ENCODE results near the gene SPATA31E1.
"Not testable (repeated sequence)": the region's sequence is repeated elsewhere in the genome, so short reads cannot be mapped to it uniquely, and the experiment has no call there.

The SPATA31E1 gene
- long read RNA-seq, donor 1, result 0 reads
- long read RNA-seq, donor 2, result 0 reads
- long read RNA-seq, donor 3, result 0 reads
- long read RNA-seq, donor 4, result 0 reads
- long read RNA-seq, donor 5, result 0 reads
- long read RNA-seq, donor 6, result 0 reads
- long read RNA-seq, donor 7, result 0 reads
- long read RNA-seq, donor 8, result 0 reads

DNA sequence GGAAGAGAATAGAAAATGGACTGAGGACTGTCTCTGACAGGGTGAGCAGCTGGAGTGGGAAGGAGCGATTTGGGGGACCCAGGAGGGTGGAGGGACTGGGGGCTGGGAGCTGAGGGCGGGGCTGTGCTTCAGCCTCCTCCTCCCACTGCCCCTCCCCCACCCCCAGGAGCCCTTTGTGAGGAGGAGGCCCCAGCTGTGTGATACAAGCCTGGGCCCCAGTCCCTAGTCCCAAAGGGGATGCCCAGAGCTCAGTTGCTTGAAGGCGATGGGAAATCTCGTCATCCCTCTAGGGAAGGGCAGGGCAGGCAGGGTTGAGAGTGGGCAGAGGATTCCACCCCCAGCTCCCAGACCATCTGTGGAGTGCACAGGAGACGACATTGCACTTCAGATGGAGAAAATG lies at the start of gene SPATA31E1:
SPATA31E1 (plus strand) TSS at position 251 of the 400 bp plus-strand sequence; CDS start at position 266, 15 bp downstream.
- no peak for DNase-seq

DNA sequence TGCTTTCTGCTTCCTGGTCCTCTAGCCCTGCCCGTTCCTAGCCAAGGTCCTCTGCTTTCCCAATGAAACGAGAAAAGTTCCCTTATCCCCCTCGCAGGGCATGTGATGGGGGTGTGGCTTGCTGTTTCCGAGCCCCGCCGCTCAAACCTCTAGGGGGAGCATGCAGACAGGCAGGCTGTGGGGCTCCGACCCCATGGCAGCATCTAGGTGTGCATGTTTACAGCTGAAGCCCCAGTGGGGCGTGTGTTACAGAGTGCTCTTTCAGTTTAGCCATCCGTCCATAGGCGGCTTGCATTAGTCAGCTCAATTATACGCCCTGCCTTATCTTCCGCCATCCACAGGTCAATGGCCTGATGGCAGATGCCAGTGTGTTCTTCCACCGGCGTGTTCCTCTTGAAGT lies 48.3 kb upstream of the SPATA31E1 start:
- DNase-seq, result no peak

DNA sequence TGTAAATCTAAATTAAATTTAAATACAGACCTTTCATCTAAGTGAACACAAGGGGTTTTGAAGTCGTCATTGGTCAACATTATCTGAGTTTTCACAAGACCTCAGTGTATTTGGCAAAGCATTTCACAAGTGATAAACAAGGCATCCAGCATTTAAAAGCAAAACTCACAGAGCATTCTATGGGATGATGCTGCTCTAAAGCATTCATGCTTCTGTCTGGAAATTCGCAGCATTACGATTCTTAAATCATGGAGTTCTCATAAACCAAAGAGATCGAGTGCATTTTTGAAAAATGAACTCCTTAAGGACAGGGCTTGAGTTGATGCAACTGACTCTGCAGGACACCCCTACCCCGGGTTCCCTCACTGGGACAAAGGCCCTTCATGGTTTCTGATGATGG lies 46.1 kb upstream of the SPATA31E1 start:
- DNase-seq, result no peak

DNA sequence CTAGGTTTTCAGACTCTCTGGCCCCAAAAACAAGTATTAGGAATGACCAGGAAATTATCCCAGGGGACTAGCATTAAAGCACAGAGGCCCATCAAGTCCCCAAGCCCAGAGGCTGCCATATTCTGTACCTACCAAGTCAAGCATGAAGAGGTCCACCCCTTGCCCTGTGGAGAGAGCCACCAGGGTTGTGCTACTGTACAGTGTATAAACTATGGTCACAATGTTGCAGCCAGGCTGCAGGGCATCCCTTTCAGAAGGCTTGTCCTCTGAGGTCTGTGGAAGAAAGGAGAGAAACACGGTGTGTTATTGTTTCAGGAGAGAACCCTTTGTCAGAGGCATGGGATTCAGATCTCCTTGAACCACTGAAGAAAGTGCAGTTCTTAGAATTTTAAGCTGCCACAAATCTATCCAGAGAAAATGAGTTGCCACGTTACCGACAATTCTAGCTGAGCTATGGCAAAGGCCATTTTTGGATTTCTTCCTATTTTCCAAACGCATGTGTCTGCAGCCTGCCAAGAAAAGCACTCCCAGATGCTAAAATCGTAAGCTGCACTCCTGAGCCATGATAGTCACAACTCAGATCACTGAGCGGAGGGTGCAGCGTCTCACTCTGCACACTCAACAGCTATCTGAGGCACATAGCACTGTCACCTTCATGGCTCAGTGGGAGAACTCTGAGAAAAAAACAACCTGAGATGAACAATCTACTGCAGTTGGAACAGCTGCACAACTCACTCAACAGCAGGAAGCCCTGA lies 45.5 kb upstream of the SPATA31E1 start:
- DNase-seq, result no peak

DNA sequence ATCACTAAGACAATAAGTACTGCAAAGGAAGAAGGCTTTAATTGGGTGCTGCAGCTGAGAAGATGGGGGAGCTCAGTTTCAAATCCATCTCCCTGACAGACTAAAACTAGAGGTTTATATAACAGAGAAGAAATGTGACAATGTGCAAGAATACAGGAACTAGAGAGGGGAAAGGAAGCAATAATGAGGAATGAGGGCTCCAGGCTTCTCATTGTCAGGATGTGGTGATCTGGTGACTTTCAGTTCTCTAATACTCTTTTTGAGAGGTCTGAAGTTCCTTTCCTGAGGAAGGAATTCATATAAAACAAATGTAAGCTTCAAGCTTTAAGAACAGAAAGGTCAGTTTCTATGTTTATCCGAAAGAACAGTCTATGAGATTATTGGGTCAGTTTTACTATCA lies 42.5 kb upstream of the SPATA31E1 start:
- no peak for DNase-seq

DNA sequence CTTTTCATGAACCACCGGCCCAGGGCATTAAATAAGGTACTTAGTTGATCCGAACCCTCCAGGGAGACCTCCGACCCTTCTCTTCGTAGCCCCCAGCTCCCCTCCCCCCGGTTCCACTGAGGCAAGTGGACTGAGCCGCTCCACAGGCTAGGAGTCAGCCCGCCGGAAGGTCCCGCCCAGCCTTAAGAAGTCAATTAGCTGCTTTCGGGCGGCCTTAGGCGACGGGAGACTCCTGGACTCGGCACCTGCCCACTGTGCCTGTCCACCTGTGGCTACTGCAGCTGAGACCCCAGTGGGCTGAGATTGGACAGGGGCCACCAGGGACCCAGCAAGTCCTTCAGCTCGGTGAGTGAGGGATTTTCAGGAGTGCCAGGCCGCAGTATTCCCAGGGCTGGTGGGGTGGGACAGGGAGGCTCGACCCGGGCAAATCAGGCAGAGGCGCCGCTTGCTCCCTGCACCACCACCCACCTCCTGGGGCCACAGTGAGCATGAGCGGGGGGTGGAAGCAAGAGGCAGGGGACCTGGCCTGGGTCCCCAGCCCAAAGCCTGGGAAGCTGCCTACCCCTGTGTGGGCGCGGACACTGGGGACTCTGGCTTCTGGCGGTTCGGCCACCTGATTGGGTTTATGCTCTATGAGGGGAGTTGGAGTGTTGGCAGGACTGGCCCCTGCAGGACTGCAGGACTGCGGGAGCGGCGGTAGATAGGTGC lies 39.6 kb upstream of the SPATA31E1 start:
- DNase-seq, result no peak

DNA sequence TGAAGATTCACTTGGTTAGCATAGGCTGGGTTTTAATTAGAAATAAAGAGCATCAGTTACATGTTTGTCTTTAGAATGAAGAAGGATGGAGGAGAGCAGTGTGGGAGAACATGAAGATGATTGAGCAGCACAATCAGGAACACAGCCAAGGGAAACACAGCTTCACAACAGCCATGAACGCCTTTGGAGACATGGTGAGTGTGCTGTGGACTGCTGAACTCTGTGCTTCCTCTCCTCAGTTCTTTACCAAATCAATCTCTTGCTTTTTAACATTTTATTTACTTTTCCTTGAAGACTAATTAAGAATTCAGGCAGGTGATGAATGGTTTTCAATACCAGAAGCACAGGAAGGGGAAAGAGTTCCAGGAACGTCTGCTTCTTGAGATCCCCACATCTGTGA lies 38.2 kb upstream of the SPATA31E1 start:
- peak; percentile 19 for DNase-seq

DNA sequence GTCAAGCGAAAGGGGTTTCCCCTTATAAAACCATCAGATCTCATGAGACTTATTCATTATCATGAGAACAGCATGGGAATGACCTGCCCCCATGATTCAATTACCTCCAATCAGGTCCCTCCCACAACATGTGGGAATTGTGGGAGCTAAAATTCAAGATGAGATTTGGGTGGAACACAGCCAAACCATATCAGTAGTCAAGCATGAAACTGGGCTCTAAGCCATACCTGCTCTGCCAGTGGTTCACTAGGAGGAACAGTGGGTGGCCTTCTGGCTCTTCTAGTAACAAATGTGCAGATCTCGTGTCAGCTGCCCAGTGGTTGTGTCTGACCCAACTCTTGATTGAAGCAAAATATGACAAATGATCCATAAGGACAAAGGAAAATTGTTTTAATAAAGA lies 34.9 kb upstream of the SPATA31E1 start:
- DNase-seq, result not testable (repeated sequence)

DNA sequence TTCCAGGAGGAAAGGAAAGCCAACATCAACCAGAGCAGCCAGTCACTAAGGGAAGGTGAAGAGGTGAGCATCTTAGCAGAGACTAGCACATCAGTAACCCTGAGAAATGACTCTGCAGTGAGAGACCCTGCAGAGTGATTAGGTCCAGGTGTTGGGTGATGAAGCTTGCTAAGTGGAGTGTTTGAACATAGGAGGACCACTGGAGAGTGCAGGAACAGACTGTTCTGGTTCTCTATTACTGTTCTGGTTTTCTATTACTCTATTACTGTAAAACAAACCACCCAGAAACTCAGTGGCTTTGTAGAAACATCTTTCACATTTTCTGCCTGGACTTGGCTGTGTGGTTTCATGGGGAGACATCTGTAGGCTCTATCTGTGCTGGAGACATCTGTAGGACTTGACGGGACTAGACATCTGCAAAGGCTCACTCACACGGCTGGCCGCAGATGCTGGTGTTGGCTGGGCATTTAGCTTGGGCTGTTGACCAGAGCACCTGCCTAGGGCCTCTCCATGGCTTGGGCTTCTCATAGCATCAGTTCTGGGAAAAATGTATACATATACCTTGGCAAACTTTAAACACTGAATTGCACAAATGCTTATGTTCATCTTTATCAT lies 33.4 kb upstream of the SPATA31E1 start:
- no peak for DNase-seq

DNA sequence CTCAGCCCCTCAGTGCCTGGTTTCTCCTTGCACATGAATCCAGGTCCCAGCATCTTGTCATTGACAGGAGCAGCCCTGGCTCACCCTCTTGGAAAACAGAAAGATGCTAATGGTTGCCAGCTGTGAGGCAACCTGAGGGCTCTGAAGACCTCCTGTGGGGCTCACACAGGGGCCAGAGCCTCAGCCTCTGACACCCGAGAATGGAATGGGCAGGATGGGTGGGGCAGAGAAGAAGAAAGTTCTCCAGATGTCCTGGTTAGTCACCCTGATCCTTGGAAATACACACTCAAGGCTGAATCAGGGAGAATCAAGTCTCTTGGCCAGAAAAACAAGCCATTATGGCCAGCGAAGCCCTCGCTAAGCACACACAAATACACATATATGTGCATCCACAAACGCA lies 32.3 kb upstream of the SPATA31E1 start:
- no peak for DNase-seq

DNA sequence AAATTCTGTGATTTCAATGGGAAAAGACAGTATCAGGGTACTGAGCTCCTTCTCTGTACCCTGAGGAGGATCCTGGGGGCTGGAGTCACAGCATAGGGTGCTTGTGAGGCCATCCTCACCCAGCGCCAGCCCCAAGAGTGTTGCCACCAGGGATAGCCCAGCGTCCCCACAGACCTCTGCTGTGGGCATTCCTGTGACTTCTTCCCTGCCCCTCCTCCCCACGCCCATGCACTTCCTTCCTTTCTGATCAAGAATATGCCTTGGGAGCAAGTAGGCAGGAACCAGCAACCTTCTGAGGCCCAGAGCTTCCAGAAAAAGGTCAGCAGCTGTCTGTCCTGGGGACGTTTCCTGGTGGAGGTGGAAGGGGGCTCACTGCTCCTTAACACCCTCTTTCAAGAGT lies 31.5 kb upstream of the SPATA31E1 start:
- not testable (repeated sequence) for DNase-seq

DNA sequence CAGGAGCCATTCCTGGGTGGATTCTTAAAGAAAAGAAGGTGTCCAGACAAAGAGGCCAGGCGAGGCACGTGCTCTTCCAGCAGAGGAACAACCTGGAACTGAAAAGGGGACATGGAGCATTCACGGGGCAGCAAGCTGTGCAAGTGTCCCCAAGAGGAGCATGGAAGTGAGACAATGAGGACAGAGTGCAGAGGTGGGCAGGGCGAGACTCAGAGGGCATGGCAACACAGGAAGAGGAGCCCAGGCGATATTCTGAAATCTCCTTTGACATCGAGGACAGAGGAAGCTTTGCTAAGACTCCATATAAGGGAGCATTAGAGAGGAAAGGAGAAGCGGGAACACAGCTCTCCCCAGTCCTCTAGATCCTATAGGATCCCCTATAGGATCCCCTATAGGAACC lies 29.4 kb upstream of the SPATA31E1 start:
- no peak for DNase-seq

DNA sequence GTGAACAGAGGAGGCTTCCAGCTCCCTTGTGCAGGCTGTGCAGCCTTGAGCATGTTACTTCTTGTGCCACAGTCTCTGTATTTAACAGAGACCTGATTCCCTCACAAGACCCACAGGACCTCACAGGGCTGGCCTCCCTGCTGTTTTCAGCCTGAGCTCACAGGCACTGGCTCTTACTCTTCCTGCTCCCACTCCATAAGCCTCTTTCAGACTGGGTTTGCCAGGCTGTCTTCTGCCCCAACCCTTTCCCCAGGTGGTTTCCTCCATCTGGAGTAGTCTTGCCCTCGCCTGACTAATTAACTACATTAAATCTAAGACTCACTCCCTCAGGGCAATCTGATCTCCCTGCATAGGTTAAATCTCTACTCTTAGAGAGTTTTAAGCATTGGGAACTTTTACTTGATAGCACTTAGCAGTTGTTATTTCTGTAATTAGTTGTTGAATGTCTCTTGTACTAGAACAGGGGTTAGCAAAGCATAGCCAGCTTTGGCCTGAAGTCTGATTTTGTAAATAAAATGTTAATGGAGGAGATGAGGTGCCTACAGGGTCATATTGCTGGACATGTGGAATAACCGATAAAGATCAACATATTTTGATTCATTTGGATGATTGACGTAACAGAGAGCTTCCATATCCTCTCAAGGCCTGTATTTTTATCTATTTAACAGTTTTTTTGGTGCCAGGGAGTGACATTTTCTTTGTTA lies 28.6 kb upstream of the SPATA31E1 start:
- no peak for DNase-seq

DNA sequence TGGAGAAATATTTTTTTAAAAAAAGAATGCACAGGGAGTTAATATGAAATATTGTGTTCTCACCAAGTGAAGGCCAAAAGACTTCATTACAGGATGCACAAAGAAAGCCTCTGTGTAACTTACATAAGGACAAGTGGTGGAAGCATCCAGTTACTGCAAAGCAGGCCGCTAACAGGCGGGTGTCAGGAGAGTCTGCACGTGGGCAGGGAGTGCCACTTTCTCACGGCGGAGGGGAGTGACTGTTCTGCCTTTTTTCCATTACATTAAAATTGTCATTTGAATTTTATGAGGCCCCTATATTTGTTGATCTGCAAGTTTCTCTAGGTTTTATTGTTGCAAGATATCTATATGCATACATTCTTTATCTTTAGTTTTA lies 28.1 kb upstream of the SPATA31E1 start:
- no peak for DNase-seq

DNA sequence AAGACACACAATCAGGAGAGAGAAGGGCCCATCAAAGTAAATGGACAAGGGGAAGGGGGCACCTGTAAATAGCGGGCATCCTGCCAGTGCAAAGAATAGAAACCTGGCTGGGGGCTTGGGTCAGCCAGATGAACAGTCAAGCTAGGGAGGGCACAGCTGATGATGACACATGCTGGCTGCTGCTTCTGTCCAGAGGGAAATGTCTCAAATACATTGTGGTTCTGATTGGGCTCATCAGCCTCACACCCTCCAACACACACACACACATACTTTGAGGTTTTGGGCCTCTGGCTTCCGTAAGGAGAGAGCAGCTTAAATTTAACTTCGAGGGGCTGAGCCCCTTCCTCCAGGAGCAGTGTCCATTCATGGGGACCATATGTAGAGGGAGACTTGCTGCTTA lies 27.6 kb upstream of the SPATA31E1 start:
- DNase-seq, result no peak

DNA sequence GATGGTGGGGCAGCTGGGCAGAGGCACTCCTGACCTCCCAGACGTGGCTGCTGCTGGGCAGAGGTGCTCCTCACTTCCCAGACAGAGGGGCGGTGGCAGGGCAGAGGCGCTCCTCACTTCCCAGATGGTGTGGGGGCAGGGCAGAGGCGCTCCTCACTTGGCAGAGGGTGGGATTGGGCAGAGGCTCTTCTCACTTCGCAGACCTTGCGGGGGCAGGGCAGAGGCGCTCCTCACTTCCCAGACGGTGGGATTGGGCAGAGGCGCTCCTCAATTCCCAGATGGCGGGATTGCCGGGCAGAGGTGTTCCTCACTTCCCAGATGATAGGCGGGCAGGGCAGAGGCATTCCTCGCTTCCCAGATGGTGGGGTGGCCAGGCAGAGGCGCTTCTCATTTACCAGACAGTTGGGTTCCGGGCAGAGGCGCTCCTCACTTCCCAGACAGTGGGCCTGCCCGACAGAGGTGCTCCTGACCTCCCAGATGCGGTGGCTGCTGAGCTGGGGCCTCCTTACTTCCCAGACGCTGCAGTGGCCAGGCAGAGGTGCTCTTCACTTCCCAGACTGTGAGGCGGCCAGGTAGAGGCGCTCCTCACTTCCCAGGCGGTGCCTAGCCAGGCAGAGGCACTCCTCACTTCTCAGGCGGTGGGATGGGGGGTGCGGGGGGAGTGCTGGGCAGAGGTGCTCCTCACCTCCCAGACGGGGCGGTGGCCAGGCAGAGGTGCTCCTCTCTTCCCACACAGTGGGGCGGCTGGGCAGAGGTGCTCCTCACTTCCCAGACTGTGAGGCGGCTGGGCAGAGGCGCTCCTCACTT lies 25.3 kb upstream of the SPATA31E1 start:
- DNase-seq, result no peak

DNA sequence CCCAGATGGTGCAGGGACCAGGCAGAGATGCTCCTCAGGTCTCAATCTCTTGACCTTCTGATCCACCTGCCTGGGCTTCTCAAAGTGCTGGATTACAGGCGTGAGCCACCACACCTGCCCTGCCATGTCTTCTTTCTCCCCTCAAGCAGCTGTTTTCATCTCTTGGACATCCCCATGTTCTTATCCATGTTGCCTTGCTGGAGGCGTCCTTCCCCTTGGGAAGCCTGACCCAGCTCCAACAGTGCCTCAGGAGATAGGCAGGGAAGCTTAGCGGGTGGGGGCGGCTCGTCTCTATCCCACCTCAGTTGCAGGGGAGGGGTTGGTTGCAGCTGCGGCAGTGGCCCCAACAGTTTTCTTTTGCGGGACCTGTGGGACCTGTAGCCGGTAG lies 24.7 kb upstream of the SPATA31E1 start:
- no peak for DNase-seq

DNA sequence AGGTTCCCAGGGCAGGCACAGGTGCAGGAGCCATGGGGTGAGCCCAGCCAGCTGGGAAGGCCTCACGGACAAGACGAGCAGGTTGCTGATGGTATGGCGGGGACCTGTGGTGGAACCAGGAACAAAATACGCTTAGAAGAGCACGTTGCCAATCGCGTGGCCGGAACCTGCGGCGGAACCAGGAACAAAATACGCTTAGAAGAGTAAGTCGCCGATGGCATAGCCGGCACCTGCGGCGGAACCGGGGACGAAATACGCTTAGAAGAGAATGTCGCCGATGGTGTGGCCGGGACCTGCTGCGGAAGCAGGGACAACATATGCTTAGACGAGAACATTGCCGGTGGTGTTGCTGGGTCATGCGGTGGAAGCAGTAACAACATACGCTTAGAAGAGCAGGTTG lies 23.5 kb upstream of the SPATA31E1 start:
- no peak for DNase-seq

DNA sequence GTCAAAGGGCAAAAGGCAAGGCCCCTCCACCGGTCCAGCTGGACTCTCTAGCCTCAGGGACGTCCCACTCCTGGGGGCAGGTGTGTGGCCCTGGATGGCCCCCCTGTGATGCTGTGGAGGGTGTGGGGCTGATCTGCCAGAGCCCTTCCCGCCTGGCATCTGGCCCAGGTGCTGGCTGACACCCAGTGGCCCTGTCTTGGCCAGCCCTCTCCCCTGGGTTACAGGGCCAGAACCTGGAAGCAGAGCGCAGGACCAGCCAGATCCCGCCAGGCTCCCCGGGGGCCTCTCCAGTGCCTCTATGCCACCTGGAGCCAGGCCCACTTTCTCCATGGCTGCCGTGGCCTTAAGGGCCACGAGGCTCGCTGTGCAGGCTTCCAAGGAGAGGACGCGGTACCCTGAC lies 22.9 kb upstream of the SPATA31E1 start:
- no peak for DNase-seq

DNA sequence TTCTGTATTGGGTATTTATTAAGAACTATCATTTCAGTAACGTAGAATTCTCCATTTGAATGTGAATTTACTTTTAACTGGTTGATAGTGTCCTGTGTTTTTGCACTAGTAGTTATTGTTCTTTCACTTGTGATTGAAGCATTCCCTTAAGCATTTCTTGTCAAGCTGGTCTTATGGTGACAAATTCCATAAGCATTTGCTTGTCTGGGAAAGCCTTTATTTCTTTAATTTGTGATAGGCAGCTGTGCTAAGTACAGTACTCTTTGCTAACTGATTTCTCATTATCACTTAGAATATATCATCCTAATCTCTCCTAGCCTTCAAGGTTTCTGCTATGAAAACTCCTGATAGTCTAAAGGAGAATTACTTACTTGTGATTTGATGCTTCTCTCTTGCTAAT lies 21.3 kb upstream of the SPATA31E1 start:
- DNase-seq, result no peak

DNA sequence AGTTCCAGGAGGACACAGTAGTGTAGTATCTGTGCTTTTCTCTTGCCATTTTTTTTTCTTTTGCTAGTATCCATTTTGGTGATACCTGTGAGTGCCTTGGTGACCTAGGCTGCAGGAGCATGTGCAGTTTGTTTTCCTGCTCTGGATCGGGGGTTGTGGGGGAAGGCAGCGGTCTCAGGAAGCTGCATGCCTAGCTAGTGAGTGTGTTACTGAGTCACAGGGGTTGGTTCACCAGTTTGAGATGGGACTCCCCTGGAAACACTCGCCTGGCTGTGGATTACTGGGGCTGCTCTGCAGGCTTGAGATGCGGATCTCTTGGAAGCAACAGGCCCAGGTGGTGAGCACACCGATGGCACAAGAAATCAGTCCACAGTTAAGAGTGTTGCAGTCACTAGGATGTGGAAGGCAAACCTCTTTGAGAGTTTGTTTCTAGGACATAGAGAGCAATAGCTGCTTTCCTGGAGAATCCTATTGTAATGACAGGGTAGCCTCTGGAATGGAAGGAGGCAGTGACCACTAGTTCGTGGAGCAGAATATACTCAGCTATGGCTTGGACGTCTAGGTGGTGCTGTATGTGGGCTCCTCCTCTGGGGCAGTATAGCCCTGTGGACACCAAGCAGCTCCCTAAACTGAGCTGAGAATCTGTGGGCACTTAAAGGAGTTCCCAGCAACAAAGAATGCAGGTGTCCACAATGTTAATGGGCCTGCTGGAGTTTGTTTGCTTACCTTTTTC lies 20.0 kb upstream of the SPATA31E1 start:
- no peak for DNase-seq

Measured in right kidney (tissue), 9 donors.